NCI-H2196 treated with DMSO at 0.1 percent for 48 hours (cell line): ENCODE data around the gene NDUFB6.
"Not testable (repeated sequence)": the region's sequence is repeated elsewhere in the genome, so short reads cannot be mapped to it uniquely, and the experiment has no call there.

ENCODE experiments used
- DNase-seq: peaks from one replicate; lab custom pipeline; 2025; ENCODE audit not compliant: unreplicated experiment; lab: John Stamatoyannopoulos, UW

The NDUFB6 gene

DNA sequence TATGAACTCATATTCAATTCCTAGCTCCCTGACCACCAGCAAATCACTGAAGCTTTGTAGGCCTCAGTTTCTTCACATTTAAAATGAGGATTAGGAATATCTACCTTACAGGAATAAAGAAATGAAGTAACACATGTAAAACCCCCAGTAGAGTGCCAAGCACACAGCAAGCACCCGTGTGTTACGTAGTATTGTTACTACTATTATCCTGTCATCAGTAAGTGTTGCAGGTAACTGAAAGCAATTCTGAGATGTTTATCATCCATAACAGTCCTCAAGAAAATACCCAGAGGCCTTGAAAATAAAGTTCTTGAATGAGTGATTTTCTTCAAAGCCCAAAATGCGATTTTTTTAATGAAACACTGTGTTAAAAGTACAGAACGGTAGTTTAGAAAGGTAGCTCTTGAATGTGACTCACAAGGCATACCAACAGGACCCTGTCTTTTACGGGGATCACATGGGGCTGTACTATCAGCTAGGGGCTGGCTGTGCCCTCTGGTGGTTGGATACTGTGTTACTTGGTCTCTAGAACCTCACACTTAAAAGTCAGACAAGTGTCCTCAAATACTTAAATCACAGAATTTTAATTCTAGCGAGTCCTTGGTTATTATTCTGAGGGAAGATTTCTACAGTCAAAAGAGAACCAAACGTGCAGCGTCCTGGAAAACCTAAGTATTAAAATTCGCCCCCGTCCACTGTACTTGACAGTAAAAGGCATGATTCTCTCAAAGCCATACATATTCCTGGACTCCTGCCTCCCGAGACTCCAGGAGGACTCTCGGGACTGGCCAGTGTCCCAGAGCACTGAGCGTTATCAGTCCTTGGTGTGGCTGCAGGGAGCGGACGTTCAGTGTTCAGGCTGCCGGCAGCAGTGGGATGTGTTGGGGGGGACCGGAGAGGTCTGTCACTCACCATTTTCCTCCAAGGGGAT is 725 bp downstream of the NDUFB6 start:
- peak; percentile 19 for DNase-seq

DNA sequence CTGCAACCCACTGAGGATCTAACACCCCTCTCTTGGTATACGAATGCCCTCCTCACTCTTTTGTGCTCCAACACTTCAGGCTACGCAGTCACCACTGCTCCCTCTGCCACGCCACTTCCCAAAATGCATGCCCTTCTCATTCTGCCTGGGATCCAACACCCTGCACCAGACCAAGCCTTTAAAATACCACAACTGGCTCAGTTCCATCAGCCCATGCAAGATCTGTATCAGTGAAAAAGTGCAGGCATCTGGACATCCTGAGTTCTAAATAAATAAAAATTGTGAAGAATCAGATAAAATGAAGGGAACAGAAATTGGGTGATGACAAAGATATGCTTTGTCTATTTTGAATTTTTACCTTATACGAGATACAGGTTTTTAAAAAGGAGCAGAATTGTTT is 2.7 kb downstream of the NDUFB6 start:
- DNase-seq, result no peak

DNA sequence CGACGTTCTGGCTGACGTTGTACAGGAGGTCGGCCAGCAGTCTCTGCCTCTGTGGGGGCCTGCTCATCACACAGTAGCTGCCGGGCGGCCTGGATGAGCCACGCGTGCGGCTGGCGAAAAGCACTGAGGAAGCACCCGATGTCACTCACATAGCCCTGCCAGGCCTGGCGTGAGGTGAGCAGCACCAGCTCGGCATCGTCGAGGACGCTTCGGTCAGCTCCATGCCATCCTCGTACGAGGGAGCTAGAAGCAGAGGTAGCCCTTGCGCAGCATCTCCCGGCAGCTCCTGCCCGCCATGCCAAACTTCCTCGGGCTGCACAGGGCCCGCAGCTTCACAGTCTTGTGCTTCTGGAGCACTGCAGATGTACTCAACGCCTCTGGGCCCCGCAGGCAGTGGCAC is 6.2 kb downstream of the NDUFB6 start:
- DNase-seq, result no peak

DNA sequence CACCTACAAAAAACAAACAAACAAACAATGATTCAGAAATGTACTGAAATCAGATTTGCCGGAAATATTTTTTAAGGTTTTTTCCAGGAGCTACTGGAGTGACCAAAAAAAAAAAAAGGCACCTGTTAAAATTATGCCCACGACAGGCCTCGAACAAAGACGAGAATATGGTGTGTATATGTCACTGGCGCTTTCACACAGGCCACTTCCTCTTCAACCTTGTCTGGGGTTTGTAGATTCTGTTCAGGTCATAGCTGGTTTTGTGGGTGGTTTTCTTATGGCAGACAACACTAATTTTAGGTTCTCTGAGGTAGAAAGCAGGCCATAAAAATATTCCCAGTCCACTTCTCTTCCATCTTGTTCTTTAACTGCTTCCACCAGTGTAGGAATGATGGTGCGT is 7.0 kb downstream of the NDUFB6 start:
- DNase-seq, result no peak

DNA sequence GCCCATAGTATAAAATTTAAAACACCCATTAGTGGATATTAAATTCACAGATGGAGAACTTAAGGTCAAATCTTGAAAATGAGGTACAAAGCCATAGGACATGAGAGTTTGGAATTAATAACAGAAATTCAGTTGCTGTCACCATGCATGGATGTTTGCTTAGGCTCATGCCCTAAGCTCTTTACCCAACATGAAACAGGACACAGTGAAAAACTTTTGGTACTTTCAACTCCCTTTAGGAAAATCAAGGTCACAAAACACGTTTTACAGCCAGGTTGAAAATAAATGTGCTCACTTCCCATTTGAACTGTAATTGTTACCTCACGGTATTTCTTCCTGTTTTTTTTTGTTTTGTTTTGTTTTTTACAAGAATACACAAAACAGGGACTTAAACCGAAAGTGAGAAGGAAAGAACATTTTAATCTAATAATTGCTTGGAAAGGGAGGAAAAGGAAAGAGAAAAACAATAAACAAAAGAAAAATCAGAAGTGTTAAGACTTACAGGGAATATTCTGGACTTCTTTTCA is 14.5 kb downstream of the NDUFB6 start:
- no peak for DNase-seq

DNA sequence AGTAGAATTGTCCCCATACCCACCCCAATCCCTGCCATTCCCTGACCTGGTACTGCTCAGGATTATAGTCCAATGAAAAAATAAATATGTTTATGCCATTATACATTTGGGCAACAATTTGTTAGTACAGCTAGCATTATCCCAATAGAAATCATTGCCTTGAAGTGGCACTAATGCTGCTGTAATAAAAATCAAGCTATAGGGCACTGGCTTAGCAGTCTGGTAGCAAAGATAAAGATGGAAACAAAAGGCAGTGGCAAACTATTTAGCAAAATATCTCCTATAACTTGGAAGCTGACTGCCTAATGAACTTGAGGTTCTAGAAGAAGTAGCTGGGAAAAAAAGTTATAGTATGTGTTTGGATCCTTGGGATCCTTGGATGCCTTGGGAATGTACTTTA is 18.4 kb downstream of the NDUFB6 start:
- no peak for DNase-seq

DNA sequence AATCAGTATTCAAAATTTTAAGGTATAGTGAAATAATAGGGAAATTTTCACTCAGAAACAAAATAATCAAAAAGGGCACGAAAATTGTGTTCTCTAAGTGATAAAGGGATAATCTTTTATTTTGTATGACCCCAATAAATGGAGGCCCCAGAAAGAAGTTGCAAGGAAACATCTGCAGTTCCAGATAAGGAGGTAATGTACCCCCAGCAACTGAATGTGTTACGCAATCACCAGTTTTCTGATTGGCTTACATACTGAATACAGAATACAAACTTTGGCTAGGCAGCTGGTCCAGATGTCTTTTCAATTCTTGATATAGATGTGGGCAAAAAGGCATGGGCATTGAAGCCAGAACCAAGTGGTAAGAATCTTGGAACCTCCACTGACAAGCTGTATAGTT is 18.9 kb downstream of the NDUFB6 start:
- no peak for DNase-seq

DNA sequence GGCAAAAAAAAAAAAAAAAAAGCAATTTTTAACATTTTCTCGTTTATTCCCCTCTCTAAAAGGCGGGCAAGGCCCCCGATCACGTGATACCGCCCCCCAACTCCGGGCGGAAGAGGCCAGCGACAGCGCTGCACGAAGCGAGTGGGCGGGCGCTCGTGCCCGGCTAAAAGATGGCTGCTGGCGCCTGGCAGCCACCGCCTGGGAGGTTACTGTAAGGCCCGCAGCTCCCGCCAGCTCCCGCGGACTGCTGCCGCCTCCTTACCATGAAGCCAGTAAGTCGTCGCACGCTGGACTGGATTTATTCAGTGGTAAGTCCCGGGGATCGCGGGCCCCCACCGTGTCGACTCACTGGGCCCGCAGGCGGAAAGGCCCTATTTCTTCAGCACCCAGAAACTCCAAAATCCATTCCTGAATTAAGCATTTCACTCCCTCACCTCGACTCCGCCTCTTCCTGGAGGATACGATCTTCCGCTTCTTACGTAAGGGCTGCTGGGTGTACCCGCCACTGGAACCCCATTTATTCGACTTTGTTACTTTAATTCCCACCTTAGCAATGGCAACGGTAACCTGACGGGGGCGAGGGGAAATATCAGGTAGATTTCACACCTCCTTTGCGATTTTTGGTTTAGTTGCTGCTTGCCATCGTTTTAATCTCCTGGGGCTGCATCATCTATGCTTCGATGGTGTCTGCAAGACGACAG is 20.6 kb downstream of the NDUFB6 start, which contains the start of the genes SMIM27 and TOPORS:
SMIM27 (plus strand) TSS at position 156 of the 701 bp plus-strand sequence; CDS start at position 264, 108 bp downstream.
TOPORS (minus strand) TSS at position 415 of the 701 bp plus-strand sequence; CDS start at position 265, 150 bp downstream.
- peak; percentile 88 for DNase-seq

DNA sequence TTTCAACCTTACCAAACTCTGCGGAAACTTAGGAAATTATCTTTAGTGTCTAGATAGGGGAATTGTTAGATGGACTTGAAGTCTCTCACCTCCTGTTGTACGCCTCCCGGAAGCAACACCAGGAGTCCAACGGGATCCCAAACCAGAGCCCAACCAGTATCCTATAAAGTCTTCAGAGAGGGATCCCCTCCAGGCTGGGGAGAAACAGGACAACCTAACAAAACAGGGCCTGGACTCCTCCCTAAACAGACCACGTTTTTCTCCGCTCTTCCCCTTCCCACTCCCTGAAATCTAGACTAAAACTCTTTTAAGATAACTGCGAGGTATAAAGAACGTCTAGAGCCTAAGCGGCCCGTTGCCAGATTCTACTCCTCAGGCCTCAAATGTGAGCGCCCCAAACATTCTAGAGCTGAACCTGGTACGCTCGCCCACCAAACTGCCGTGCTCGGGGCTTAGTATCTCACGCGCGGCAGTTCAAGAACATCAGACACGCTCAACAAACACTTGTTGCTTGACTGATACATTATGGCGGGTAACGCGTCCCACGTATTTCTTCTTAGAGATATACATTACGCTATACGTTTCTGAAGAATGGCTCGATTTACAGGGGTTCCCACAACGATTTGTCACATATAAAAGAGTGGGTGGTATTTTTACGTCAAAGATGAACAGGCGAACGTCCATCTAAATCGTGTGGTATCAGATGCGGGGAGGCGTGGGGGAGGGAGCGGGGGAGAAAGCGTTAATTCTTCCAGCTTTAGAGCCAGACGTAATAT is 21.5 kb downstream of the NDUFB6 start:
- peak; percentile 35 for DNase-seq

DNA sequence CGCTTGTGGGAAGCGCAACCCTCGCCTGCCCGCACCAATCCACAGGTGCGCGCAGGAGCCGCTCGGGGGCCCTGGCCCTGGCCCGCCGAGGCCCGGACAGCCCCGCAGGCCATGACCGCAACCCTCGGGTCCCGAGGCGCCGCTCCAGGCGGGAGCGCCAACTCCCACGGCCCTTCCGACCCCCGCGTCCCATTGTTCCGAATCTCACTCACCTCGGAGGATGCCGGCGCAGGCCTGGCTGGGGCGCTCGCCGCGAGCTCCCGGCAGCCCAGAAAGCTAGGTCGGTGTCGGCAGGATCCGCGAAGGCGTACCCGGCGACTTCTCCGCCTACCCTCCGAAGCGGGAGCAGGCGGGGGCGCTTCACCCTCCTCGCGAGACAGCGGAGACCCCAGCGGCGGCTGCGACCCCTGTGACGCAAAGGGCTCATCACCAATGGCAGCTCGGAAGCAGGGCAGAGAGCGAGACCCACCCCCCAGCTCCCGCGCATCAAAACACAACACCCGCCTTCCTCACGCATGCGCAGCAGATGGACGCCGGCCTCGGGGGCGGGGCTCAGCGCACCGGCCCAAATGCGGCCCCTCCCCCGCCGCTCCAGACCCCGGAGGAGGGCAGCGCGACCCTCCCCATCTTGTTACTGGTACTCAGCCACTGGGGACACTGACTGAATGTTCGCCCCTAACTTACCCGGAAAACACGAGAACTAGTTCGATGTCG is 22.2 kb downstream of the NDUFB6 start:
- peak; percentile 79 for DNase-seq

DNA sequence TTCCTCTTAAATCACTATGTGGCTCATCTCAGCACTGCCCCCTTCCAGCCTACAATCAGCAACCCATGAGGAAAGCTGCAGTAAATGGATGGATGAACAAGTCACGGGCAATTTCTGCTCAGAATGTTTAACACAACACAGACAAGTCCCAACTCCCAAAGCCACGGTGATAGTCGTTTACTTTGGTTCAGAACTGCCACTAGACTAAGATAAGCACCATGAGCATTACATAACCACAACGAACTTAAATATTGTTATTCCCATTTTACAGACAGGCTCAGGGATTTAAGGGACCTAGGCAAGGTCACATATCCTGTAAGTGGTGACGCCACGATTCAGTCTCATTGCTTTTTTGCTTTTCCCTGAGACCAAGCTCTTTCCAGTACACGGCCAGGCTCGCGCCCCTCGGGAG is 22.8 kb downstream of the NDUFB6 start:
- no peak for DNase-seq

DNA sequence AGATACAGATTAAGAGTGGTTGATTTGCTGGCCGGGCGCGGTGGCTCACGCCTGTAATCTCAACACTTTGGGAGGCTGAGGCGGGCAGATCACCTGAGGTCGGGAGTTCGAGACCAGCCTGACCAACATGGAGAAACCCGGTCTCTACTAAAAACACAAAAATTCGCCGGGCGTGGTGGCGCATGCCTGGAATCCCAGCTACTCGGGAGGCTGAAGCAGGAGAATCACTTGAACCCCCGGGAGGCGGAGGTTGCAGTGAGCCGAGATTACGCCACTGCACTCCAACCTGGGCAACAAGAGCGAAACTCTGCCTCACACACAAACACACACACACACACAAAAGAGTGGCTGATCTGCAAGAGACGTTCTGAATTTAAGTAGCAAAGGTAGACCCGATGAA is 24.7 kb downstream of the NDUFB6 start:
- not testable (repeated sequence) for DNase-seq

DNA sequence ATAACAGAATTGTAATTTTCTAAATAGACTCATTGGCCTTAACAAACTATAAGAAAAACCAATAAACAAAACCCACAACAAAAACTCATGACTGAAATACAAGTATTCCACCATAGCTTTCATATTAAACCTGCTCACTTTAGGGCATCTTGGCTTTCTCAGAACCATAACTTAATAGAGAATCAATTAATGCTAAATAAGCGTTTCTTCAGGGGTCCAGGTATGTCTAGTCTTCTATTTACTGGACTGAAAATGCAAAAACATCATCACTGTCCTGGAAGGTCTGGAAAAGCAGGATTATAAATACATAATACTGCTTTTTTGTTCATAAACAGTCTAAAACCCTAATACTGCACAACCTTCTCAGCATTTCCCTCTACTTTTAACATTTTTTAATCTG is 27.1 kb downstream of the NDUFB6 start:
- no peak for DNase-seq

DNA sequence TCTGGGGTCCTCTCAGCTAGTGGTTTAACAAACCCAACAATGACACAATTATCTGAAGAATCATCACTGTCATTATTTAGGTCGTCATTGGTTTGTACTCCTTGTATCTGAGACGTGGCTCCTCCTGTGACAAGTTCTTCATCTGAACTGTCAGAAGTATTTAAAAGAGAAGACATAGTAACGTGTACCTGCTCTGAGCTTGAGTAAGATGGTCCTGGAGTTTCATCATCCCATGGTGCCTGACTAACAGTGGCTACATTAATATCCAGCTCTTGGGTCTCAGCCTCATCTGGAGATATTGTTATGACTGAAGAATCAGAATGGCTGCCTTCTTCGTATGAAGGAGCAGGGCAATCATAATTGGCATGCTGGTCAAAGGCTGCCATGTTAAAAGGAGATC is 29.9 kb downstream of the NDUFB6 start:
- no peak for DNase-seq

DNA sequence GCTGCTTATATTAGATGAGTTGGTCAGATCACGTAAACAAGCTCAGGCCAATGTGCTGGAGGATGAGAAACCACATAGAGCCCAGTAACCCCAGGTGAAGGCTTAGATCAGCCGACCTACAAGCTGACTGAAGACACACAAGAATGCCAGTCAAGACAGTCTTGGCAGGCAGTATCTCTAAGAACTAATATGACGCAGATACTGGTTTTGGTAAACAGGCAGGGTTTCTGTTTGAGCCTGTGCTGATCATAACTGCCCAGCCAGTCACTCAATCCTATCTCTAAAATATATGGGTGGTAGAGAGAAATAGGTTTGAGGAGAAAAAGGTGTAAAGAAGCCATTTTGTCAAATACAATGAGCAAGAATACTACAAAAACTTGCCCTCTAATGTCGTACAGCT is 39.1 kb downstream of the NDUFB6 start:
- no peak for DNase-seq

DNA sequence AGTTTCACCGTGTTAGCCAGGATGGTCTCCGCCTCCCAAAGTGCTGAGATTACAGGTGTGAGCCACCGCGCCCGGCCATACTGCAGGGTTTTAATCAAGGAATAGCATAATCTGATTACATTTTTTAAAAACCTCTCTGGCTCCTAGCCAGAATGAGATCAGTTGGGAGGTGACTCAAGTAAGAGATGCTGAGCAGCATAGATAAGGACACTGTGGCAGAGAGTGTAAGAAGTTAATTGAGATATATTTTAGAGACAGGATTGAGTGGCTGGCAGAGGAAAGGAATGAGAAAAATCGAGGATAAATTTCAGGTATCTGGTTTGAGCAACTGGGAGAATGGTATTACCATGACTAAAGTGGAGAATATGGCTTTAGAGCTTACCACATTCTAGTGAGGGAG is 39.6 kb downstream of the NDUFB6 start:
- DNase-seq, result no peak

DNA sequence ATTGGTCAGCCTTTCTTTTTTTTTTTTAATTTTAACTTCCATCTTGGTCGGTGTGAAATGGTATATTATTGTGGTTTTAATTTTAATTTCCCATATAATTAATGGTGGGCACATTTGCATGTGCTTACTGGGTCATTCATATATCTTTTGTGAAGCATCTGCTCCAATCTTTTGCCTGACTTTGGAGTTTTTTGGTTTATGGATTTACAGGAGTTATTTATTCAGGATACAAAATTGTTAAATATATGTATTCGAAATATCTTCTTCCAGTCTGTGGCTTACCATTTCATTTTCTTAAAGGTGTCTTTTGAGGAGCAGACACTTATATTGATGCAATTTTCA is 46.3 kb downstream of the NDUFB6 start:
- no peak for DNase-seq

DNA sequence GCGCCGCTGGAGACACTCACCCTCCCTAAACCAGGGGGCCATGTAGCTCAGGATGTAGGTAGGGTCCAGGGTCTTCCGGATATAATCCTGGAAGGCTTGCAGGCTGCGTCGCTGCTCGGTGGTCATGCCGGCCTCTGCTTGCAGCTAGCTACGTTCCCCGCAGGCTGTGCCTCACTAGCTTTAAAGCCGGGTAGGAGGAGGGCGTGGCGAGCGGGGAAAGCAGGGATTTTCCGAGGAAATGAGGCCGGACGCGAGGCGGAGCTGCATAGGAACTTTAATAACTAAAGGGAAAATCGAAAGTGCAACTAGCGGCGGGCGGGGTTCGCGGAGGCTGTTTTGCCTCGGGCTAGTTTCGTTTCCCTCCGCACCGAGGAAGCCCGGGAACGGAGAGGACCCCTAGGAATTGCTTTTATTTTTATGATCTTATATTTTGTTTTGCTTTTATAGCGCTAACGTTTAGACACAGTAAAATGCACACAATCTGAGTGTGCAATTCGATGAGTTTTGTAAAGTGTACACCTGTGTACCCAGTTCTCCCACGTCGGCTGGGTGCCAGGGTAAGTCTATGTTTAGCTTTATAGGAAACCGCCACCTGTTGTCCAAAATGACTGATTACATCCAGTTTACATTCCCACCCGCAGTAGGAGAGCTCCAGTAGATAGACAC is 46.8 kb downstream of the NDUFB6 start, which contains the start of gene RIGI:
RIGI (minus strand) TSS at position 156 of the 666 bp plus-strand sequence; CDS start at position 126, 30 bp downstream.
- peak; percentile 83 for DNase-seq

DNA sequence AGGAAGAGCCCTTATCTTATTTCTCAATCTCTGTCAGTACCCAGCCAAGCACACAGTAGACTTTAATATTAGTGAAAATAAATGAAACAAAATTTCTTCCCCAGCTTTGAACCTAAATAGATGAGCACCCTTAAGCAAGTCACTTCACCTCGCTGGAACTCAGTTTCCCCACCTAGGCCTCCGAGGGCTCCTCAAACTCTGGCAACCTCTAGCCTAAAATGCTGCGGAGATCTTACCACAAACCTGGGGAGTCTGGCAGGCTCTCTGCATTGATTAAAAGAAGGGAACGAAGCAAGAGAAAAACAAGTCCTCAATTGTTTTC is 47.3 kb downstream of the NDUFB6 start:
- no peak for DNase-seq
